Limb (tissue), 2 donors: Measurements from ENCODE around the gene COL4A6.

Source experiments
- DNase-seq, 2 donors: peaks; one replicate each; pipeline ENCODE4 v3.0.0-alpha.2; 2016; ENCODE audit errors: extremely low spot score in 2 of 2

Gene COL4A6

GRCh38 chrX:108271397-108271787, 166.8 kb downstream of the COL4A6 start:
- no peak for DNase-seq

GRCh38 chrX:108270739-108271396, 167.4 kb downstream of the COL4A6 start:
- DNase-seq: no peak

- no peak for DNase-seq
These were observed 167.9 kb downstream of the COL4A6 start for GRCh38 chrX:108270280-108270679.

DNA sequence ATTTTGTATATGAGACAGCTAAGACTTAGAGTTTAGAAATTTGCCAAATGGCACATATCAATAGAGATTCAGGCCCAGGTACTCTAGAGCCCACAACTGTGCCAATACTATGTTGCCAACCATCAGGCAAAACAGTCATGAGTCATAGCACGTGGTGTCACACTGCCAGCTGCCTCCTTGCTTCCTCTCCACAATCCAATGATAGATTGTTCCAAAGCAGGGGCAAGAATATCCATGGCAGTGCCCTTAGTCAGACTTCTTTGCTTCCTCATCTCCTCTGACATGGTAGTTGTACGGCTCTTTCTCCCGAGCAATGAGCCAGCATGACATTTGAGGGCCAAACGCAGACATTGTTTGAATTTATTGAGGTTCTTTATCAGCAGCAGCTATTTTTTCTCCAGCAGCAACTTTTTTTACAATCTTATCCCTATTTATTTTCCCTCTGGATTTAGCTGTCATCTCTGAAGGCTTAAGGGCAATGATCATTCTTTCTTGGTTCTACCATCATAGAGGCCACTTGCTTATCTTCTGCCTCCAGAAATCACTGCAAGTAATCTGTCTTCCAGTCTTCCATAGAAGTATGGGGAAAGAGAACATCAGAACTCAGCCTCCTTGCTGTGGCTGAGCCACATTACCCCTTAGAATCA, 169.7 kb downstream of the COL4A6 start:
- no peak for DNase-seq

- no peak for DNase-seq
These were observed 170.7 kb downstream of the COL4A6 start for GRCh38 chrX:108267557-108267956.

GRCh38 chrX:108264376-108264775, 173.8 kb downstream of the COL4A6 start:
- DNase-seq: no peak

GRCh38 chrX:108261549-108262203, 176.5 kb downstream of the COL4A6 start:
- no peak for DNase-seq

GRCh38 chrX:108257556-108257955, 180.7 kb downstream of the COL4A6 start:
- DNase-seq: no peak

DNA sequence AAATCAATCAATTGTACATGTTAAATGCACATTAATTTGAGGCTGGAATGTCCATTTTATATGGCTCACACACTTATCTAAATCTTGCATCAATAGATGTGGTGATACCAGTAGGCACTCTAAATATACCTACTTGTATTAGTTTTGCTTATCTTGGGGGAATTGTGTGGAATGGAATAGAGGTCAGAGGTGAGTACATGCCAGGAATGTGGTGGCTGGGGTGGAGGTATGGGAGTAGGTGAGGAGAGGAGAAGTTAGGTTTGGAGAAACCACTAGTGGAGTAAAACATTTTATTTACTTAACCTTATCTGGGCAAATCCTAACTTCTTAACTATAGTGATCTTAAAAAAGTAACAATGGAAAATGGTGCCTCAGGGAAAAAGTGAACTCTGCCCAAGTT, 183.6 kb downstream of the COL4A6 start:
- DNase-seq: no peak

GRCh38 chrX:108250654-108251579, 187.3 kb downstream of the COL4A6 start:
- no peak for DNase-seq

- no peak for DNase-seq
These were observed 191.8 kb downstream of the COL4A6 start for GRCh38 chrX:108246304-108246954.

DNA sequence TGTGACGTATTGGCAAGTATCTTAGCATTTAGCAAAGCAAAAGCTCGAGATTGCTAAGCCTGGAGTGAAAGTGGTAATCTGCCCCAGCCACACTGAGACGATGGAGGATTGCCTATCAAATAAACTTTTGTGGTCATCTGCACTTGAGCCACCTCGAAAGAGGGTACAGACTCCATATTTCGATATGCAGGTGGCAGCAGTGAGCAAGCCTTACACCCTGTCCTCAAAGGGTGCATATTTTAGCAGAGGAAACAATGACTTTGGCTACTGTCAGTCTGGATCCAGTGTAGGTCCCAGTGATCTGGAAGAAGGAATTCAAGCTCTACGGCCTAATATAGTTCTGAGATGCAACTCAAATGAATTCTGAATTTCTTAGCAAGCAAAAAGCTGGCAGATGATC, 192.8 kb downstream of the COL4A6 start:
- no peak for DNase-seq

GRCh38 chrX:108235986-108236385, 202.2 kb downstream of the COL4A6 start:
- DNase-seq: no peak

- no peak for DNase-seq
These were observed 207.6 kb downstream of the COL4A6 start for GRCh38 chrX:108230574-108230973.

DNA sequence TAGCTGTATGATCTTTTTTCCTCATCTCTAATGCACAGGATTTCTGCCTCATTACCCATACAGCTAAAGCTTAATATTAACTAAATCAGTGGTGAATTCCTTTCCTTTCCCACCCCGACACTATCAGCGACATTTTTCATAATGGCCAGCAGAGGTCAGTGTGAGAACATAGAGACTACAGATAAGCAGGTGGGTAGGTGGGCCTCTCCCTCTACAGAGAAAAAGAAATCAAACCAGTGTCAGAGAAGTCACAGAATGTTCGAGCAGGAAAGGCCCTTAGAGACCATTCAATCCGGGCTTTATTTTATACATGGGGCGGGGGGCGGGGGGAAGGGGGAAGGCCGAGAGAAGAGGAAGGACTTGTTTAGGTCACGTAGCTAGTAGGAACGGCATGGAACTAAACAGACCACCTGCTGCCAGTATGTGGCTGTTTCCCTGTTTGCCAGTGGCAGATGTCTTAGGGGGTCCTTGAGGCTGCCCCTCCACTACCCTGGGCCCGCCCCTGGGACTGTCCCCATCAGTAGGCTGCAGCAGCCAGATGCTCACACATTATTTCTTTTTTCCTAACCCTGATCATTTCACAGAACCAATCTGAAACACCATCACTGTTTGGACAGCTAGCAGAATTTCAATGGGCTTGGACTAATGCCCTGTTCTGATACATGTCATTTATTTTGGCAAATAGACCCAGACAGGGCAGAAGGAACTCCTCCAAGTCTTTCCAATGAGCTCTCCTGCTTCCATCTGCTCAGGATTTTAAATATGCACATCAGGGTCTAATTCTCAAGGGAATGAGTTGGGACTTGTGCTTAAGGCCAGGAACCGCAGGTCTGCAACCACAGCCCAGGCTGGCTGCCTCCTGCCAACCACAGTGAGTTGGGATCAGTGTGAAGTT, 213.2 kb downstream of the COL4A6 start:
- DNase-seq: peak in 1 of 2 donors; percentile 42

DNA sequence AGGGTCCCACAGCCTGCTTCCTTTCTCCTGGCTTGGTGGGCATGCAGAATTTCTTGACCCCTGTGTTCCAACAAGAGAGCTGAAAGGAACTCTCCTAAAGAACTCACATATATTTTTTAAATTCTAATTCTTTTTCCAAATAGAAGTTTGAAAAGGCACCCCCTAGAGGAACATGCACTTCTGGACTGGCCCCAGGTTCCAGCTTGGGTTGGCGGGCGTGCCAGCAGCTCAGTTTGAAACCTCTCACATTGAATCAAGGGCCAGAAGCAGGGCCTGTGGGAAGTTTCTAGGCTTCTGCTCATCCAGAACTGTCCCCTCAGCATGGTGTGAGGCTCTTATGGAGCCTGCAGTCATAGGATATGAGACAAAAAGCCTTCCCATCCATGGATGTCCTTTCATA, 214.0 kb downstream of the COL4A6 start:
- DNase-seq: no peak

- no peak for DNase-seq
These were observed 214.6 kb downstream of the COL4A6 start for GRCh38 chrX:108223585-108223984.

- no peak for DNase-seq
These were observed 216.8 kb downstream of the COL4A6 start for GRCh38 chrX:108221301-108221864.

DNA sequence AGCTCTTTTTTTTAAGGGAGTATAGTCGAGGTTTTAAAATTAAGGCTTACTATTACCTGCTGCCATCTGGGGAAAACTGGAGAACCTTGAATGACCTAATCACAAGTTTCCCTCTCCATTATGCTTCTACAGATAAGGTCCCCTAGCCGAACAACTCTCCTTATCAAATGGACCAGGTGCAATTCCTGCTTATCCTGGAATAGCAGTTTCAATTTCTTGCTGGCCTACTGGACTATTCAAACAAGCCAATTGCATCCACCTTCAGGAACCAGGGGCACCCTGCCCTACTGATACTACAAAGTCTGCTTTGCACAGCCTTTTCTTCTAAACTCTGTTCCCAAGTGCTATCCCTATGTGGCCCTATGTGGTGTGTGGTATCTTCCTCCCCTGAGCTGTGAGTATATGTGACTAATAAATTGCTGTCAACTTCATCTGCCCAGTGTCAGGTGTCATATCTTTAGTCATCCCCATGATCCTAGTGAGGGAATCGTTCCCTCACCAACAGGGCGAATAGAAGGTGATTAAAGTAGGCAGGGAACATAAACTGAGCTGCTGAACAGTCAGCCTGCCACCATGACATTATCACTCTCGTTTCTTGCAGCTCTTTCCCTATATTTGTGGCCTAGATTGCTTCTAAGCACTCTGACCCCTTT, 218.1 kb downstream of the COL4A6 start:
- DNase-seq: no peak
